LNCAP (cell line): ENCODE measurements around the gene FBXO24.

Experiments
- CTCF ChIP-seq: fragments of 450-650 bp; IDR thresholded peaks from 2 replicates; pipeline ENCODE4 v1.5.1; 2017; ENCODE audit warnings: mild to moderate bottlenecking

FBXO24 gene

GRCh38 chr7:100565133-100565571 lies 21.0 kb upstream of the FBXO24 start:
- no peak for TF ChIP-seq CTCF

- TF ChIP-seq CTCF: no peak
Measured at GRCh38 chr7:100566018-100566531, 20.1 kb upstream of the FBXO24 start.

- TF ChIP-seq CTCF: no peak
Measured at GRCh38 chr7:100567031-100567730, 18.9 kb upstream of the FBXO24 start.

GRCh38 chr7:100567751-100568175 lies 18.4 kb upstream of the FBXO24 start:
- TF ChIP-seq CTCF: no peak

GRCh38 chr7:100568176-100568895 lies 17.8 kb upstream of the FBXO24 start:
- TF ChIP-seq CTCF: no peak

GRCh38 chr7:100568896-100569844 lies 17.0 kb upstream of the FBXO24 start:
- TF ChIP-seq CTCF: no peak; the same call in 1 of the 2 replicates
